GM19025 (cell line): ENCODE results near the gene SLC35E2B.
"Not testable (repeated sequence)": the region's sequence is repeated elsewhere in the genome, so short reads cannot be mapped to it uniquely, and the experiment has no call there.

Experiments
- ATAC-seq: cut with Tn5 transposase; IDR thresholded peaks from one replicate; pipeline ENCODE4 v1.9.1; 2021; ENCODE audit warnings: mild to moderate bottlenecking, low read depth, moderate library complexity; ENCODE audit not compliant: unreplicated experiment

Gene SLC35E2B

DNA sequence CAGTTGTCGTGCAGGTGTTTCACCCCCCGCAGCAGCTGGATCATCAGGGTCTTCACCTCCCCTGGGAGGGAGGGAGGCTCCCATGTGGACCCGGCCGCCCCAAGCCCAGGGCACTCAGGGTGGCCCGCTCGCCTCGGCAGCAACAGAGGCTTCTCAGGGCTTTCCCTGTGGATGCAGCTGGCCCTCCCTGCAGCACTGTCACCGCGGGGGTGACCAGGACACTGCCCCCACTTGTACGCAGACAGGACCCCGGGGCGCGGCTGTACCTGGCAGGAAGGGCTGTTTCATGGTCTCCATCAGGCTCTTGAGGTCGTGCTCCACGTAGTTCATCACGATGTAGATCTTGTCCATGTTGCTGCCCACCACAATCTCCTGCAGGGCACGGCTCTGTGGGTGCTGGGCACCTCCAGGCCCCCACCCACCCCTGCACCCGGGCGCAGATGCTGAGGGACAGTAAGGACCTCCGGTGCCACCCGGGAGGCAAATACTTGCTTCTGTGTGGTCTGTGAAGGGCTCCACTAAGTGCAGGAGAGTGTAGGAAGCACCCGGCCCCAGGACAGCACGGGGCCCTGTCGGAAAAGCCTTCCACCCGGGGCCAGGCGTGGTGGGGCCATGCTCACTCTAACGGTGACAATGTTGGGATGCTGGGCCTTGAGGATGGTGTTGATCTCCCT lies 11.8 kb upstream of the SLC35E2B start:
- ATAC-seq = not testable (repeated sequence)

DNA sequence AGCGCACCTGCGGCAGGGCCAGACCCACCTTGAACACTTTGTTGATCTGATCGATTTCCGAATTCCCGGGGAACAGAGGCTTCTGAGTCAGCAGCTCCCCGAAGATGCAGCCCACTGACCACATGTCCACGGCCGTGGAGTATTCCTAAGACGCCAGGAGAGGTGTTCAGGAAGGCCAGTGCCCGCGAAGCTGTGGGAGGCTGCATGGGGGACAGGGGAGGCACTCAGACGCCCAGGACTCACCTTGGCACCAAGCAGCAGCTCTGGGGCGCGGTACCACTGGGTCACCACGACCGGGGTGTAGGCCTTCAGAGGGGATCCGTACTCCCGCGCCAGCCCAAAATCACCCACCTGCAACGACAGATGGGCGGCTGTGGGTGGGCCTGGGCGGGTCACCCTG lies 11.2 kb upstream of the SLC35E2B start:
- no peak for ATAC-seq

DNA sequence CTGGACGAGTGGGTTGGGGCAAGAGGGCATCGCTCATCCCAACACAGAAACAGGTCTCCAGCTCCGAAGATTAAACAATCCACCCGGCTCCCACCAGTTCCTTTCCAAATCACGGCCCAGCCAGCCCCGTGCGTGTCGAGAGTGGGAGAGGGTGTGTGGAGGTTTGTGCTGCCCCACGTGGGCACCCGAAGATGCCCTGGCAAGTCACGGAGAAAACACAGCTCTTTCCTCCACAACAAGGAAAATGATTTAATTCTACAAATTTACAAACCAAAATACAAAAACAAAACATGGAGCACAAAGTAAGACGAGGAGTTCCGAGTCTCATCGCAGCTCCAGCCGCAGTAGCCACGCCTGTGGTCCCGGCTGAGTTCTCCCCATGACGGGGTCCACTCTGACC lies 9.9 kb upstream of the SLC35E2B start:
- ATAC-seq = not testable (repeated sequence)

DNA sequence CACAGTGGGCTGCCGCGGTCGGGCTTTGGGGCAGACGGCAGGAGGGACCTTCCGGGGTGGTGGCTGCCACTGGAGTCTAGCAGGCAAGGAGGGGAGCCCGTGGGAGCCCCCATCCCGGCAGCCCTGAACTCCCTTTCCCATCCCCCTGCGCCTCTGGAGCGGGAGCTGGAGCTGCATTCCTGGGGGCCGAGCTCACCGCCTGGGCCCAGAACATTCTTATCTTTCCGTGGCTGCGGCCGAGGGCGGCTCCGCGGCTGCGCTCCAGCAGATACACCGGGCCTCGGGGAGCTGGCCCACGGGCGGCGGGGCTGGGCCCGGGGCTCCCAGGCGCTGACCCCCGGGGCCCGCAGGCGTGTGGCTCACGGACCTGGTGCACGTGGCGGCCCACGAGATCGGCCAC lies 8.0 kb upstream of the SLC35E2B start:
- not testable (repeated sequence) for ATAC-seq

DNA sequence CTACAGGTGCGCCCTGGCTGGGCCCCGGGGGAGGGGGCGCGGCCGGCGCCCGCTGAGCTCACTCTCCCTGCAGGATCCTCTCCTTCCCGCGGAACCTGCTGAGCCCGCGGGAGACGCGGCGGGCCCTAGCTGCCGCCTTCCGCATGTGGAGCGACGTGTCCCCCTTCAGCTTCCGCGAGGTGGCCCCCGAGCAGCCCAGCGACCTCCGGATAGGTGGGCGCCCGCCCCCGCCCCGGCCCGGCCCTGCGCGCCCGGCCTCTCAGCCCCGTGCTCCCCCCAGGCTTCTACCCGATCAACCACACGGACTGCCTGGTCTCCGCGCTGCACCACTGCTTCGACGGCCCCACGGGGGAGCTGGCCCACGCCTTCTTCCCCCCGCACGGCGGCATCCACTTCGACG lies 7.5 kb upstream of the SLC35E2B start:
- ATAC-seq = not testable (repeated sequence)

DNA sequence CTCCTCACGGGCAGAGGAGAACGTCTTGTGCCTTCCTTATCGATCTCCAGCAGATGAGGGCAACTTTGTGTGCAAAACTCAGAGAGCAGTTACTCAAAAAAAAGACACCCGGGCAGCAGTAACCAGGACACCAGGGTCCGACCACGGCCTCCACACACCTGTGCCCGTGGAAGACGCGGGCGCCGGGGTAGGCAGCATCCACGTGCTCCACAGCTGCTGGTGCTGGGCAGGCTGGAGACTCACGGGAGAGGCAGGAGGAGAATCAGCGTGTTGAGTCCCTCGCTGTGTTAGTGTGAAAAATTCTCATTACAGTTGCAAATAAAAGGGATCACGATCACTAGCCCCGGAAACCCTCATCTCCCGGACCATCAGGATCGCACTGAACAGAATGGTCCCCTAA lies 6.5 kb upstream of the SLC35E2B start:
- not testable (repeated sequence) for ATAC-seq

DNA sequence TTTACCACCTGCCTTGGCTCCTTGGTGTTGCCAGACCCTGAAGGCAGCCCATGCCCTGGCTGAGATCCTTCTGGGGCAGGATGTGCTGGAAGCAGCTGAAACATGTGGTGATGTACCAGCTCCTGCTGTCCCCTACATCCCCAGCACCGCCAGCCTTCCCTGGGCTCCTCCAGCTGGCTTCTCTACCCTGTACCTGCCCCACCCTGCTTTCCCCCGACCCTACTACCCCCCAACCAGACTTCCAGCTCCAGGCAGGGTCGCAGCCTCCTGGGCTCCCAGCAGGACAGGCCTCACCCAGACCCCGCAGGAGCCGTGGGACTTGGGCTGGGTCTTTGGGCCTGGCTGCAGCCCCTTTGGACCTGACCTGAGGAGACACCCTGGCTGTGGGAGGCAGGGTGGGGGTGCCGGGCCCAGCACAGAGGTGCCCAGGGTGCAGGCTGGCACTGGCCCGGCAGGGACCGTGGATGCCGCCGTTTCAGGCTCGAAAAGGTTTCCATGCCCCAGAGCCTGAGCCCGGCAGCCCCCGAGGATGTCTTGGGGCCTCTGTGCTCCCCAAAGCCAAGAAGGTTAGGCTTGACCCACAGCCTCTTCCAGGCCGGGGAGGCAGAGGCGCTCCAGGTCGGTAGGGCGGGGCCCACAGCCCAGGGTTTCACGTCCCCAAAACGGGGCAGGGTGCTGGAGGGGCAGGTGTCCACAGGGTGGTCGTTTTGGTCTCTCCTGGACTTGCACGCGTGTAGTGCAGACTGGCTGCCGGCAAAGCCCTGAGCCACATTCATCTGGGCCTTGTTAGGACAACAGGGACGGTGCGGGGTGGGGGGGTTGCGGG lies 5.0 kb upstream of the SLC35E2B start:
- ATAC-seq = not testable (repeated sequence)

DNA sequence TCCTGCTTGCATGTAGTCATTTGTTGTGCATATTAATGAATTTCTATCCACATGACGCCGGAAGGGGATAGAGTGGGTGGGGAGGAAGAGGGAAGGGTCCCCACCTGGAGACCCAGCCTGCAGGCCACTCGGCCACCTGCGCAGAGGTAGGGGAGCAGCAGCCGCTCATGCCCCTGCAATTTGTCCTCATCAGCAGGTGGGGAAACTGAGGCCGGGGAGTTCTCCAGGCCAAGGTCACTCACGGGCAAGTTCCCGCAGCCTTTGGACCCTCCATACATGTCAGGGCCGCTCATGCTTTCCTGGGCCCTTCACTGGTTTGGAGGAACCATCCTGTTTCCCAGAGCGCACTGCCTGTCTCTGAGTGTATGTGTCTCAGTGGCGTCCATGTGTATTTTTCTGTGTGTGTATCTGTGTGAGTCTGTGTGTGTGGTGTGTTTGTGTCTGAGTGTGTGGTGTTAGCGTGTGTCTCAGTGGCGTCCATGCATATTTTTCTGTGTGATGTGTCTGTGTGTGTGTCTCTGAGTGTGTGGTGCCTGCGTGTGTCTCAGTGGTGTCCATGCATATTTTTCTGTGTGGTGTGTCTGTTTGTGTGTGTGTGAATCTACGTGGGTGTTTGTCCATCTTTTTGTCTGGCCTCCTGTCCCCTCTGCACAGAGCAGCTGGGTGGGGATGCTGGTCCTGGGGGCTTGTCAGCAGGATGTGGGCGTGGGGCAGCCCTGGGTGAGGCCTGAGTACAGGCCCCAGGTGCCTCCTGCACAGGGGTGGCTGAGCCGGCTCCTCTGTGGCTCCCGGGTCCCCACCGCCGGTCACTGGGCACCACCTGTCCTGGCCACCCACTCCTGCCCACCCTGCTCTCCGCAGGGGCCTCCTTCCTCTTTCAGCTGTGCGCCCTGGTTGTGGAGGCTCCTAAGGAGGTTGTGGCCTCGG lies 4.1 kb upstream of the SLC35E2B start:
- not testable (repeated sequence) for ATAC-seq

DNA sequence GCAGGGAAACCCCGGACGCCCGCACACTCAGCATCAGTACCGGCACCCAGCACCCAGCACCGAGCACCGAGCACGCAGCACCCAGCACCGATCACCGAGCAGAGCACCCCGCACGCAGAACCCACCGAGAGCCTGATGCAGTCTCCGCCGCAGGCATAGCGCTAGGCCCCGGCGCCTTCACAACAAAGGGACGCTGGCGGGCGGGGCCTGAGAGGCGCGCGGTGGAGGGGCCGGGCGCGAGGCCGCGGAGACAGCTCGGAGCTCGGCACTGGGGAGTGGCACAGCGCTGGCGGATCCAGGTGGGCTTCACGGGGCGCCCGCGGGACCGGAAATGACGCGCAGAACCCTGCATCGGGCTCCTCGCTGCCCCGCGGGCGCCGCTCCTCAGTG lies 276 bp downstream of the SLC35E2B start:
- not testable (repeated sequence) for ATAC-seq

DNA sequence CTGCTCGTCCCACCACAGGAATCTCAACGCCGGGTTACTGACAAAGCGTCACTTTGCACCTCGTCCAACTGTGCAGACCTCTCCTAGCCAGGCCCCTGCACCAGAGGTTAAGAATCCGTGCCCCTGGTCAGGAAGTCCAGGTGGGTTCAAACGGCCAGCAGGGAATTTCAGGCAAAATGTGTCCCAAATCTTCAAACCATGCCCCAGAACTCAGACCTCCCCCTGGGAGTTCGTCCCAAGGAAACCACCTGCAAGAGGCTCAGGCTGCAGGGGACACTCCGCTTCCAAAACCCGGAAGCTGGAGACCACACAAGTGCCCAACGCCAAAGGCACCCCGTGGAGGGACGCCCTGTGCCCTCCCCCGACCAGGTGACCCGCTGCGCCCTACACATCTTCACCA lies 1.2 kb downstream of the SLC35E2B start:
- not testable (repeated sequence) for ATAC-seq

DNA sequence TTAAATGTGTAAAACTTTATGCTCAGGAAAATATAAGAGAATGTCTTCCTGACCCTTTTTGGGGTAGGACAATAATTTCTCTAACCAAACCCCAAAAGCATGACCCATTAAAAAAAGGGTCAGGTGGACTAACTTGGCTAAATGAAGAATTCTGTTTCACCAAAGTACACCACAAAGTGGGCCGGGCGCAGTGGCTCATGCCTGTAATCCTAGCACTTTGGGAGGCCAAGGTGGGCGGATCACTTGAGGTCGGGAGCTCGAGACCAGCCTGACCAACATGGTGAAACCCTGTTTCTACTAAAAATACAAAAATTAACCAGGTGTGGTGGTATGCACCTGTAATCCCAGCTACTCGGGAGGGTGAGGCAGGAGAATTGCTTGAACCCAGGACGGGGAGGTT lies 3.1 kb downstream of the SLC35E2B start:
- ATAC-seq = not testable (repeated sequence)

DNA sequence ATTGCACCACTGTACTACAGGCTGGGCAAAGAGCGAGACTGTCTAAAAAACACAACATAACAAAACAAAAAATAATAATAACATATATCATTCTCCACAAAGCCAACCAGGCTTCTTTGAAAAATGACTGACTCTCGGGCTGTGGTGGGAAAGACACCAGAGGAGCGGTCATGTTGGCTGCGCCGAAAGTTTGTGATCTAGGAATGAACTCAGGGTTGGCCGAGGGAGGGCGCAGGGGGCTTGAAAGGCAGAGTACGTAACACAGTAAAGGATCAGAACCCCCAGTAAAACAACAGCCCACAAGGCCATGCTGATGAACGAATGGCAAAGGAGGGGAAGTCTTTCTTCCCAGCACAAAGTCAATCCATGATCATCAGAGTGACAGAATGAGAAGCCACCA lies 4.7 kb downstream of the SLC35E2B start:
- ATAC-seq = no peak

DNA sequence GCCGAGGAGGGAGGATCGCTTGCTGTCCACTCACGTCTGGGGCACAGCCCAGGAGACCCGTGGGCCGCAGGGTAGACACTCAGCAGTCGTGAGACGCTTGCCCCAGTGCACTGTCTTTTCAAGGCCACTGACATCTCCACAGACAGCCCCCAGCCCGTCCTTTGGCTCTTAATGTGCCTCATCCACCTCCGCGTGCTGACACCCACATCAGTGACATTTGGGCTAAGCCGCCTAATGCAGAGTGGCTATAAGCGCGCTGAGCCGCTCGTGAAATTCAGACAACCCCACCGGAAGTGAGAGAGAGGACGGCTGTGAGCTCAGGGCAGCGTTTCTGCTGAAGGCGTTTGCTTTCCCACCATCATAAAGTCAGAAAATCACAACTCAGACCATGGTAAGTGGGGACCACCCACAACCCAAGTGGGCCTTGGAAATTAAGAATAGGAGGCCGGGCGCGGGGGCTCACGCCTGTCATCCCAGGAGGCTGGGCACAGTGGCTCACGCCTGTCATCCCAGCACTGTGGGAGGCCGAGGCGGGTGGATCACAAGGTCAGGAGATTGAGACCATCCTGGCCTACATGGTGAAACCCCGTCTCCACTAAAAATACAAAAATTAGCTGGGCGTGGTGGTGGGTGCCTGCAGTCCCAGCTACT lies 8.4 kb downstream of the SLC35E2B start:
- no peak for ATAC-seq

DNA sequence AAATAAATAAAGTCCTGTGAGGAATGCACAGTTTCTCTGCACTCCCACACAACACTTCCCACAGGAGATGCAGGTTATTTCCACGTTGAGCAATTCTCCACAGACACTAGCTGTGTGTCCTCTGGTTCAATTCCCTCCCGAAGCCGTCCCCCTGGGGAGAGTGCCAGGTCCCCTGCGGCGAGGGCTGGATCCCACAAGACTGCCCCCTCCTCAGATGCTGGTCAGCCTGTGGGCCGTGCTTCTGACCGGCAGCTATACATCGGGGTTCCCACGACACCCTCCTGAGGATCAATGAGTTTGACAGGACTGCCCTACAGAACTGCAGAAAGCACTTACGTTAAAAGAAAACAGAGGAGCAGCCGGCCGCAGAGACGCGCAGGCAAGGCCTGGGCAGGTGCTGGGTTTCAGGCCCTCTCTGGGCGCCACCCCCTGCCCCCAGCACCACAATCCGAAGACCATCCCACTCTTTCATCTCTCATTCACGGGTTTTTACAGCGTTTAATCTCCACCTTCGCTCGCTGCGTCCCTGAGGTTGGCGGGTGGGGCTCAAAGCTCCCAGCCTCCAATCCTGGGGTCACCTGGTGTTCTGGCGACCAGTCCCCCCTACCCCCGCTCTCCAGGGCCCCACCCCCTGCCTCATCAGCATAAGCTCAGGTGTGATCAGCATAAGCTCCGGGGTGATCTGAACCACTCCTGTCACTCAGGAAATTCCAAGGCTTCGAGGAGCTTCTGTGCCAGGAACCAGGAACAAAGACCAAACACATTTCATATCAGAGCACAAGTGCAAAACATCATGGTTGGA lies 9.3 kb downstream of the SLC35E2B start:
- ATAC-seq = no peak

DNA sequence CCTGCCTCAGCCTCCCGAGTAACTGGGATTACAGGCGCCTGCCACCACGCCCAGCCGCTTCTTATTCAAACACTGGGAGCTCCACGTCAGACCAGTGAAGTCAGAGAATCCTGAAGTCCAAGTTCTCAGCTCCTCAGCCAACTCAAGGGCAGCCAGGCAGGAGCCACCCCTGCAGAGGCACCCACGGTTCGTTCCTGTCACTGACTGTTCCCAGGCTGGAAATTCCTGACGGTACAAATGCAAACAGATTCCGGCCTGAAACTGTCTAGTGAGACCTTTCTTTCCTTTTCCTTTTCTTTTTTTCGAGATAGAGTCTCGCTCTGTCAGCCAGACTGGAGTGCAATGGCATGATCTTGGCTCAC lies 11.7 kb downstream of the SLC35E2B start:
- ATAC-seq = no peak

DNA sequence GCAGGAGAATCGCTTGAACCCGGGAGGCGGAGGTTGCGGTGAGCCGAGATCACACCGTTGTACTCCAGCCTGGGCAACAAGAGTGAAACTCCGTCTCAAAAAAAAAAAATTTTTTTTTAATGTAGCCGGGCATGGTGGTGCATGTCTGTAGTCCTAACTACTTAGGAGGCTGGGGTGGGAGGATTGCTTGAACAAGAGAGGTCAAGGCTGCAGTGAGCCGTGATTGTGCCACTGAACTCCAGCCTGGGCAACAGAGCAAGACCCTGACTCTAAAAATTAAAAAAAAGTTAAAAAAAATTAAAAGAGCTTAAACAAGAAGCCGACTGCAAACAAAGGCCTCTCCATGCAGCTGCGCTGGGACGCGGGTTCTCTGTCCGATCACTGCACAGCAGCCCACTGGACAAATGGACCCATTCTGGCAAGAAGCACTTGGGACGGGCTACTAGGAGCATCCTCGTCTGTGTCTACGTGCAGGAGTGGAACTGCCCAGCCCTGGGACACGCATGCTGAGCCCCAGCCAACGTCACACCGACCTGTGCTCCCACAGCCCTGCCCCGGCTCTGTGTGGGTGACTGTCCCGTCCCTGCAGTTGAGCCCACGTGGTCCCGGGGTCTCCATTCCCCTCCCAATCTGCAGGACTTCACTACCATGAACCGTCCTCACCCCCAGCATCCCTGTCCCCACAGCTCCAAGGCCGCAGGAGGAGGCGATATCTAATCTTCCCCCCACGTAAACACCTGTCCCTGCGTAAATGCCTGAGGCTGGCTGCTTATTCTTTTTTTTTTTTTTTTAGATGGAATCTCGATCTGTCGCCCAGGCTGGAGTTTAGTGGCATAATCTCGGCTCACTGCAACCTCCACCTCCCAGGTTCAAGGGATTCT lies 12.3 kb downstream of the SLC35E2B start:
- no peak for ATAC-seq

DNA sequence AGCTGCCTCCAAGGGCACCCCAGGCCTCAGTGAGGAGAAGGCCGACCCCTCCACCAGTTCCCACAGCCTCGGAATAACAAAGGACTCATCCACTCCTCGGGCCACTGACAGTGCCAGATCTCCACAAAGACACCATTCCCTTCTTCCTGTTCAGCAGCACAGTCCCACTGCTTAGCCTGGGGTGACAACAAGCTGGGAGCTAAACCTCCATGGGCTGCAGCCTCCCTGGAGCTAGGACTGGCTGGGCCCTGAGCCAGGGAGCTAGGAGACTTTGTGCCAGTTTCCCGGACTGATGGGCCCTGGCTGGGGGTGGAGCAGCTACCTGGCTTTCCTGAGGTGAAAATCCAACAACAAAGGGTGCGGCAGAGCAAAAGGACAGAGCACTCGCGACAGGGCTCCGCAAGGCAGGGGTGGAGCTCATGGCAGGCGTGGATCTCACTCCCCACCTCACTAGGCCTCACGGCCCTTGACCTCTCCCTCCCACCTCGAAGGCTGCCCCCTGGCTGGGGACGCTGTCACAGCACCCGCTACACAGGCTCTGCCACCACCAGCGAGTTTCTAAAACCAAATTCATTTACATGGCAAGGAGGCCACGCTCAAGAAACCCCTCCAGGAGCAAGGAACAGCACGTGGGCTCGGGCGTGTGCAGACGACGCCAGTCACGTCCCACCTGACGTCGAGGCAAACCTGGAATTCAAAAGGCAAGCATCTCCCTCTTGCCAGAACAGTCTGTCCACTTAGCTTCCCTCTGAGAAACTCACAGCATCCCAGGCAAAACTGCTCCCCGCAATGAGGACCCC lies 13.8 kb downstream of the SLC35E2B start:
- ATAC-seq = no peak
